NCI-H1694 (cell line): ENCODE data around the gene MYOM3.

Experiments used
- DNase-seq: peaks from one replicate; lab custom pipeline; 2025; lab: John Stamatoyannopoulos, UW

MYOM3 gene

GRCh38 chr1:24111996-24112779 is at the start of gene MYOM3:
MYOM3 (minus strand) TSS chr1:24112135; CDS start chr1:24108636, 3,499 bp downstream.
- no peak for DNase-seq

GRCh38 chr1:24161270-24161669 is 49.3 kb upstream of the MYOM3 start:
- DNase-seq, result no peak

- DNase-seq, result no peak
Measured at GRCh38 chr1:24159366-24159765, 47.4 kb upstream of the MYOM3 start.

GRCh38 chr1:24157918-24158481 is 46.1 kb upstream of the MYOM3 start:
- no peak for DNase-seq

GRCh38 chr1:24156542-24157260 is 44.8 kb upstream of the MYOM3 start:
- DNase-seq, result no peak

- no peak for DNase-seq
Measured at GRCh38 chr1:24155011-24155782, 43.3 kb upstream of the MYOM3 start.

GRCh38 chr1:24154215-24154614 is 42.3 kb upstream of the MYOM3 start:
- DNase-seq, result no peak

- no peak for DNase-seq
Measured at GRCh38 chr1:24152631-24153494, 40.9 kb upstream of the MYOM3 start.

GRCh38 chr1:24151175-24151533 is 39.2 kb upstream of the MYOM3 start:
- no peak for DNase-seq

GRCh38 chr1:24150234-24151174 is 38.6 kb upstream of the MYOM3 start:
- peak; percentile 55 for DNase-seq

GRCh38 chr1:24149866-24150233 is 37.9 kb upstream of the MYOM3 start:
- no peak for DNase-seq

- DNase-seq, result no peak
Measured at GRCh38 chr1:24147816-24148215, 35.9 kb upstream of the MYOM3 start.

GRCh38 chr1:24147194-24147593 is 35.3 kb upstream of the MYOM3 start:
- DNase-seq, result no peak

GRCh38 chr1:24142546-24143534 is 30.9 kb upstream of the MYOM3 start, which contains the start of gene IL22RA1:
IL22RA1 (minus strand) TSS chr1:24143140; CDS start chr1:24143082, 58 bp downstream.
- DNase-seq, result no peak

GRCh38 chr1:24141311-24141997 is 29.5 kb upstream of the MYOM3 start:
- DNase-seq, result no peak

- no peak for DNase-seq
Measured at GRCh38 chr1:24140741-24141181, 28.8 kb upstream of the MYOM3 start.

- DNase-seq, result no peak
Measured at GRCh38 chr1:24139841-24140425, 28.0 kb upstream of the MYOM3 start.

- DNase-seq, result no peak
Measured at GRCh38 chr1:24139222-24139489, 27.2 kb upstream of the MYOM3 start.
